ENCODE measurements around the gene SPTLC3.

SPTLC3 gene

DNA sequence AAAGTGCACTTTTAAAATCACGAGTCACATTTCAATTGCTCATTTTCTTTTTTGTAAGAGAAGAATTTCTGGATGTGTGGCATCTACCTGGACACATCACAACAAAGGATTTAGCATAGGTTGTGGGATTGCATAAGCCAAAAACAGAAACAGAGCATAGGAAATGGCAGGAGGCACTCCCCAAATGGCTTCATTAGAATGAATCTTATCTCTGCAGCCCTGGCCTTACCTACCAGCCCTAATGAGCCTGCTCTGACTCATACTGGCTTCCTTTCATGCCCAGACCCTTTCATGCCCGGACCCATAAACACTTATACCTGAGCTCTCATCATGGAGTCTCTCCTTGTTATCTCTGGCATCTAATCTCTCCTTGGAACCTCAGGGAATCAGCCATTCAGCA, 23.9 kb upstream of the SPTLC3 start:
- TF ChIP-seq CTCF (IDR thresholded peaks at IDR 0.05; ENCODE audit: borderline replicate concordance, insufficient read depth, low read depth, low read length): no peak
- no peak overlapping the region for H3K4me3 ChIP-seq (ENCODE audit: low read depth, low read length)

- no peak overlapping the region for H3K4me3 ChIP-seq (ENCODE audit: low read depth, low read length)
- TF ChIP-seq CTCF (IDR thresholded peaks at IDR 0.05; ENCODE audit: borderline replicate concordance, insufficient read depth, low read depth, low read length): no peak
Measured at GRCh38 chr20:12987261-12987660, 21.5 kb upstream of the SPTLC3 start.

- TF ChIP-seq CTCF (IDR thresholded peaks at IDR 0.05; ENCODE audit: borderline replicate concordance, insufficient read depth, low read depth, low read length): no peak
- H3K4me3 ChIP-seq (ENCODE audit: low read depth, low read length): no peak overlapping the region
Measured at GRCh38 chr20:12989586-12990115, 19.1 kb upstream of the SPTLC3 start.

- H3K4me3 ChIP-seq (ENCODE audit: low read depth, low read length): no peak overlapping the region
- no peak for TF ChIP-seq CTCF (IDR thresholded peaks at IDR 0.05; ENCODE audit: borderline replicate concordance, insufficient read depth, low read depth, low read length)
Measured at GRCh38 chr20:12997128-12997655, 11.6 kb upstream of the SPTLC3 start.

GRCh38 chr20:12998046-12998445, 10.7 kb upstream of the SPTLC3 start:
- H3K4me3 ChIP-seq (ENCODE audit: low read depth, low read length): no peak overlapping the region
- no peak for TF ChIP-seq CTCF (IDR thresholded peaks at IDR 0.05; ENCODE audit: borderline replicate concordance, insufficient read depth, low read depth, low read length)

- no peak for TF ChIP-seq CTCF (IDR thresholded peaks at IDR 0.05; ENCODE audit: borderline replicate concordance, insufficient read depth, low read depth, low read length)
- H3K4me3 ChIP-seq (ENCODE audit: low read depth, low read length): no peak overlapping the region
Measured at GRCh38 chr20:12999201-12999600, 9.6 kb upstream of the SPTLC3 start.

- TF ChIP-seq CTCF (IDR thresholded peaks at IDR 0.05; ENCODE audit: borderline replicate concordance, insufficient read depth, low read depth, low read length): no peak
- no peak overlapping the region for H3K4me3 ChIP-seq (ENCODE audit: low read depth, low read length)
Measured at GRCh38 chr20:13002251-13002650, 6.5 kb upstream of the SPTLC3 start.

Data from GM12875 (cell line).